Measurements from ENCODE around the gene LRP1B.

LRP1B gene

GRCh38 chr2:140508756-140509155 lies 1622.1 kb downstream of the LRP1B start:
- H3K36me3 ChIP-seq (ENCODE audit: control insufficient read depth in 1 of 2, insufficient read depth in 2 of 2, low read length in 2 of 2) = no peaks in the 10 kb centered on the region
- H3K4me1 ChIP-seq (ENCODE audit: control insufficient read depth in 1 of 2, insufficient read depth in 2 of 2, low read length in 2 of 2) = no peaks in the 10 kb centered on the region
- no peak overlapping the region for H3K4me3 ChIP-seq (ENCODE audit: low read depth in 1 of 2, low read length in 2 of 2)
- no peak overlapping the region for H3K27ac ChIP-seq (ENCODE audit: low read length)
- H3K9me3 ChIP-seq (ENCODE audit: control insufficient read depth in 1 of 2, low read length in 2 of 2) = no peaks in the 10 kb centered on the region
- no peaks in the 10 kb centered on the region for H3K27me3 ChIP-seq (ENCODE audit: low read depth, low read length)

DNA sequence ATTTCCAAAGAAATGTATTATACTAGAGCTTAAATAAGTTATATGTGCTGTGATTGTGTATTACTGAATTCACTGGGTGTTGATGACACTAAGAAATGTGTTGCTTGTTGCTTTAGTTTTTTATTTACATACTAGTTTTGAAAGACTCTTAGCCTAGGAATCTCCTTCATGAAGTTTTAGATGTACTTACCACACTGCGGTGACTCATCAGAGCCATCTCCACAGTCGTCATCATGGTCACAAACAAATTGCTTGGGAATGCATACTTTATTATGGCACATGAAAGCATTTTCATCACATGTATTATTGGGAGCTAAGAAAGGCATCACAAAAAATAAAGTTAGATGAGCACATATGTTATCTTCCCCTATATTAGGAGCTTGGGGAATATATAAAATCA lies 1624.2 kb downstream of the LRP1B start:
- Histone ChIP-seq H3K27ac (ENCODE audit: low read length) (no peak overlapping the region), H3K9me3 (ENCODE audit: control insufficient read depth in 1 of 2, low read length in 2 of 2) (no peaks in the 10 kb centered on the region), H3K4me3 (ENCODE audit: low read depth in 1 of 2, low read length in 2 of 2) (no peak overlapping the region), H3K36me3 (ENCODE audit: control insufficient read depth in 1 of 2, insufficient read depth in 2 of 2, low read length in 2 of 2) (no peaks in the 10 kb centered on the region), H3K4me1 (ENCODE audit: control insufficient read depth in 1 of 2, insufficient read depth in 2 of 2, low read length in 2 of 2) (no peaks in the 10 kb centered on the region), H3K27me3 (ENCODE audit: low read depth, low read length) (no peaks in the 10 kb centered on the region)

DNA sequence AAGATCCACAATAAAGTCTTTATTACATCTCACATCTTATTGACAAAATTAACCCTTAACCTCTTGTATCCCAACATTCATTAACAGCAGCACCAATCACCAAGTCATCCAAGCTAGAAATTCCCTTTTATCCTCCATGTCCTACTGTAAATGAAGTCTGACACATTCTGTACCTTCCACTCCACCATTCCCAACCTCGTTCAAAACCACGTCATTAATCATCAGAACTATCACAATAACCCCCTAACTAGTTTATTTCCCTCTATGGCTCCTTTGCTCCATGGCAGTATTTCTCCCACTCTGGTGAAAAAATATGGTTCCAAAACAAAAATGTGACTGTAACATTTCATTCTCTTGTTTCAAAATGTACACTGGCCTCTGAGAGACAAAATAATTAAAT lies 1626.2 kb downstream of the LRP1B start:
- H3K4me3 ChIP-seq (ENCODE audit: low read depth in 1 of 2, low read length in 2 of 2) = no peak overlapping the region
- H3K27ac ChIP-seq (ENCODE audit: low read length) = no peak overlapping the region
- H3K27me3 ChIP-seq (ENCODE audit: low read depth, low read length) = no peaks in the 10 kb centered on the region
- H3K9me3 ChIP-seq (ENCODE audit: control insufficient read depth in 1 of 2, low read length in 2 of 2) = no peaks in the 10 kb centered on the region
- H3K36me3 ChIP-seq (ENCODE audit: control insufficient read depth in 1 of 2, insufficient read depth in 2 of 2, low read length in 2 of 2) = no peaks in the 10 kb centered on the region
- no peaks in the 10 kb centered on the region for H3K4me1 ChIP-seq (ENCODE audit: control insufficient read depth in 1 of 2, insufficient read depth in 2 of 2, low read length in 2 of 2)

DNA sequence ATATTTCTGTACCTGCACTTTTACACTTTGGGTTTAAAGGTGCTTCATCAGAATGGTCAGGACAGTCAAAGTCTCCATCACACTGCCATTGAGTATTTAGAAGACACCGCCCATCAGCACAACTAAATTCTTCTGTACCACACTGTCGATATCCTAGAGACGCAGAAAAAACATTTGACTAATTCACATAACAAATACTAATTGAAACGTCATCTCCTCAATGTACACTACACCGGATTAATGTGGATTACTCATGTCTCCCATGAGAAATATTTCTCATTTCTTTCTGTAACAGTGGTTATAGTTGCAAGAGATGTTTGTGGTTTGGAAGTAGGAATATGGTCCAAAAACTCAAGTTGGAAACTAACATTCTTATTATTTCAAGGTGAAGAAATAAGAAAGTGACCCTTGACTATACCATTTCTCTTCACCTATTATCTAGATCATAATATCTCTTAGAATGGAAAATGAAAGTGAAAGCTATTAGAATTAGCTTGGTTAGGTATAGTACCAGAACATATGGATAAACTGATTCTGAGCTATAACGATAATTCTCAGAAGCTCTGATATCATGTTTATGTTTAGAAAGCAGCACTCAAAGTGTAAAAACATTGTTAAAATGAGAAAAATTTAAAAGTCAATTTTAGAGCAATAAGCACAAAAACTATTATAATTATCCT lies 1627.7 kb downstream of the LRP1B start:
- Histone ChIP-seq H3K36me3 (ENCODE audit: control insufficient read depth in 1 of 2, insufficient read depth in 2 of 2, low read length in 2 of 2) (no peaks in the 10 kb centered on the region), H3K9me3 (ENCODE audit: control insufficient read depth in 1 of 2, low read length in 2 of 2) (no peaks in the 10 kb centered on the region), H3K27me3 (ENCODE audit: low read depth, low read length) (no peaks in the 10 kb centered on the region), H3K27ac (ENCODE audit: low read length) (no peak overlapping the region), H3K4me3 (ENCODE audit: low read depth in 1 of 2, low read length in 2 of 2) (no peak overlapping the region), H3K4me1 (ENCODE audit: control insufficient read depth in 1 of 2, insufficient read depth in 2 of 2, low read length in 2 of 2) (no peaks in the 10 kb centered on the region)

DNA sequence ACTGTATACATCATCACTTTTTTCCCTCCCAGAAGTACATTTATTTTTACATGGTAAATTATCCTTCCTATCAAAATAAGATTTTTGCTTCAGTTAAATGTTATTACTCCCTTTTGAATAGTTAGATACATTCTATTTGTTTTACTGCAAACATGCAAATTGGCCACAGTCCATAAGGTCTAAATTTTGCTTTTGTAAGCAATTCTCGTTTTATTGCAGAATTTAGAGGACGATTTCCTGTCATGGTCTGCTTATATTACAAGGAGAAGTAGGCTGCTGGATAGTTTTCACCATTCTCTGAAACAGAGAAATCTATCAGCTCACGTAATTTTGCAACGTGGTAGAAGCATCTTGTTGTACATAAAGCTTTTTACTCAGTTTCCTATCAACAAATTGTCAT lies 1632.5 kb downstream of the LRP1B start:
- no peaks in the 10 kb centered on the region for H3K36me3 ChIP-seq (ENCODE audit: control insufficient read depth in 1 of 2, insufficient read depth in 2 of 2, low read length in 2 of 2)
- no peaks in the 10 kb centered on the region for H3K9me3 ChIP-seq (ENCODE audit: control insufficient read depth in 1 of 2, low read length in 2 of 2)
- no peak overlapping the region for H3K27ac ChIP-seq (ENCODE audit: low read length)
- H3K4me1 ChIP-seq (ENCODE audit: control insufficient read depth in 1 of 2, insufficient read depth in 2 of 2, low read length in 2 of 2) = no peaks in the 10 kb centered on the region
- H3K4me3 ChIP-seq (ENCODE audit: low read depth in 1 of 2, low read length in 2 of 2) = no peak overlapping the region
- no peaks in the 10 kb centered on the region for H3K27me3 ChIP-seq (ENCODE audit: low read depth, low read length)

DNA sequence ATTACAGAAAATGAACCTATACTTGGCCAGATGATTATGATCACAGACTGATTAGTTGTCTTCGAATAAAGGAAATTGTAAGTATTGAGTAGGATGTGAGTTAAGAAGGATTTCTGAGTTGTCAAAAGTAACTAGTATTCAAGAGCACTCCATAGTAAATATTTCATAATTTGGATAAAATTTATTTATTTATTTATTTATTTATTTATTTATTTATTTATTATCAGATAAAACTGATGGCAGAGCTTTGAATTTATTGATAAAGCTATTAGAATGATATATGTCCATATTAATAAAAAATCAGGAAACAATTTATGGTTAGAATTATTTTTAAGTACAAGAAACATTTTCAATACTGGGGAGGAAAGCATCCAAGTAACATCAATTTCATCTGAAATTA lies 1634.1 kb downstream of the LRP1B start:
- no peaks in the 10 kb centered on the region for H3K9me3 ChIP-seq (ENCODE audit: control insufficient read depth in 1 of 2, low read length in 2 of 2)
- no peak overlapping the region for H3K27ac ChIP-seq (ENCODE audit: low read length)
- no peak overlapping the region for H3K4me3 ChIP-seq (ENCODE audit: low read depth in 1 of 2, low read length in 2 of 2)
- H3K4me1 ChIP-seq (ENCODE audit: control insufficient read depth in 1 of 2, insufficient read depth in 2 of 2, low read length in 2 of 2) = no peaks in the 10 kb centered on the region
- H3K27me3 ChIP-seq (ENCODE audit: low read depth, low read length) = no peaks in the 10 kb centered on the region
- no peaks in the 10 kb centered on the region for H3K36me3 ChIP-seq (ENCODE audit: control insufficient read depth in 1 of 2, insufficient read depth in 2 of 2, low read length in 2 of 2)

DNA sequence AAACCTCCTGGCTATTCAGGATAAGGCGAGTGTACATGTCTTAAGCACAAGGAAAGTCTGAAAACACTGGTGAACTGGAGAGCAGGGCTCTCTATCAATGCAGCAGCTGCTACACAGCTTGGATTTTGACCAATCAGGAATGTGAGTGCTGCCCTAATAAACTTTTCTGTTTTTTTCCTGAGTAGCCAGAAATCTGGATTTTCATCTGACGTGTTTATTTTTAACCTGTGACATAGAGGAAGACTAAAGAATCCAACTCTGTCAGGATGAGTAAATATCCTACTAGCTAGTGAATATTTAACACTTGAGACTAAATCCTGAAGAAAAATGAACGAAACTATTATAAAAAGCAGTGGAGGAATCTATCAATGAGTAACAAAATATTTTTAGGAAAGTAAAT lies 1638.9 kb downstream of the LRP1B start:
- no peak overlapping the region for H3K27ac ChIP-seq (ENCODE audit: low read length)
- no peaks in the 10 kb centered on the region for H3K4me1 ChIP-seq (ENCODE audit: control insufficient read depth in 1 of 2, insufficient read depth in 2 of 2, low read length in 2 of 2)
- no peaks in the 10 kb centered on the region for H3K27me3 ChIP-seq (ENCODE audit: low read depth, low read length)
- no peaks in the 10 kb centered on the region for H3K36me3 ChIP-seq (ENCODE audit: control insufficient read depth in 1 of 2, insufficient read depth in 2 of 2, low read length in 2 of 2)
- H3K4me3 ChIP-seq (ENCODE audit: low read depth in 1 of 2, low read length in 2 of 2) = no peak overlapping the region
- H3K9me3 ChIP-seq (ENCODE audit: control insufficient read depth in 1 of 2, low read length in 2 of 2) = no peaks in the 10 kb centered on the region

GRCh38 chr2:140489193-140489592 lies 1641.6 kb downstream of the LRP1B start:
- no peak overlapping the region for H3K4me3 ChIP-seq (ENCODE audit: low read depth in 1 of 2, low read length in 2 of 2)
- no peaks in the 10 kb centered on the region for H3K9me3 ChIP-seq (ENCODE audit: control insufficient read depth in 1 of 2, low read length in 2 of 2)
- H3K36me3 ChIP-seq (ENCODE audit: control insufficient read depth in 1 of 2, insufficient read depth in 2 of 2, low read length in 2 of 2) = no peaks in the 10 kb centered on the region
- H3K4me1 ChIP-seq (ENCODE audit: control insufficient read depth in 1 of 2, insufficient read depth in 2 of 2, low read length in 2 of 2) = no peaks in the 10 kb centered on the region
- no peak overlapping the region for H3K27ac ChIP-seq (ENCODE audit: low read length)
- H3K27me3 ChIP-seq (ENCODE audit: low read depth, low read length) = no peaks in the 10 kb centered on the region

DNA sequence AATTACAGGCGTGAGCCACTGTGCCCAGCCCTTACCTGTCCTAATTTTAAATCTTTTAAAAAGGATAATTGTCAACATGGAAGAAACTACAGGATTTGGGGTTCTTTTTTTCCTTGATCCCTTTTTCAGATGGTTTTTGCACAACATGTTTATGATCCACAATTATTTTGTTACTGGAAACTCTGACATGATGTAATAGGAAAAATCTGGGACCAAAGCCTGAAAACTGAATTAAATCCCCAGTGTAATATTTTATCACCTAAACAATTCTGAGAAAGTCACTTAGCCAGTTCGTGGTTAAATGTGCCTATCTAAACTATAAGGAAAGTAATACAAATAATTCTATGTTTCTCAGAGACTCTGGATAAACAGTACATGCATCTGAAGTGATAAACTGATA lies 1649.7 kb downstream of the LRP1B start:
- Histone ChIP-seq H3K9me3 (ENCODE audit: control insufficient read depth in 1 of 2, low read length in 2 of 2) (no peaks in the 10 kb centered on the region), H3K27ac (ENCODE audit: low read length) (no peak overlapping the region), H3K4me1 (ENCODE audit: control insufficient read depth in 1 of 2, insufficient read depth in 2 of 2, low read length in 2 of 2) (no peaks in the 10 kb centered on the region), H3K27me3 (ENCODE audit: low read depth, low read length) (no peaks in the 10 kb centered on the region), H3K36me3 (ENCODE audit: control insufficient read depth in 1 of 2, insufficient read depth in 2 of 2, low read length in 2 of 2) (no peaks in the 10 kb centered on the region), H3K4me3 (ENCODE audit: low read depth in 1 of 2, low read length in 2 of 2) (no peak overlapping the region)

DNA sequence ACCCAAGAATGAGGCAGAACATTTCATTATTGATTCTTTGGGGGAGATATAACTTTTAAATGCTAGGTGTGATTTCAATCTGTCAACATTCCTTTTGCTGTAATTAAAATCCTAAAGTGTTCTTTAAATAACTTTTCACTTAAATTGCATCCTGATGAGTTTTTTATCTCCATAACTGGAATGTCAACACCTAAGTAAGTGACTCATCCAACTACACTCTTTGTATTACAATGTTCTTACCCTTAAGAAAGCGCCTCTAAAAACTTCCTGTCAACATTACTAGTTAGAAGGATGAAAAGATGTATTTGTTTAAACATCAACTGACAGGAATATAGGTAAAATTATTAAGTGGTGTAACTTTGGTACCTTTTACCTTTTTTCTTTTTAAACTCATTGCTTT lies 1657.0 kb downstream of the LRP1B start:
- no peaks in the 10 kb centered on the region for H3K4me1 ChIP-seq (ENCODE audit: control insufficient read depth in 1 of 2, insufficient read depth in 2 of 2, low read length in 2 of 2)
- no peaks in the 10 kb centered on the region for H3K36me3 ChIP-seq (ENCODE audit: control insufficient read depth in 1 of 2, insufficient read depth in 2 of 2, low read length in 2 of 2)
- no peak overlapping the region for H3K27ac ChIP-seq (ENCODE audit: low read length)
- H3K9me3 ChIP-seq (ENCODE audit: control insufficient read depth in 1 of 2, low read length in 2 of 2) = no peaks in the 10 kb centered on the region
- no peak overlapping the region for H3K4me3 ChIP-seq (ENCODE audit: low read depth in 1 of 2, low read length in 2 of 2)
- no peaks in the 10 kb centered on the region for H3K27me3 ChIP-seq (ENCODE audit: low read depth, low read length)

DNA sequence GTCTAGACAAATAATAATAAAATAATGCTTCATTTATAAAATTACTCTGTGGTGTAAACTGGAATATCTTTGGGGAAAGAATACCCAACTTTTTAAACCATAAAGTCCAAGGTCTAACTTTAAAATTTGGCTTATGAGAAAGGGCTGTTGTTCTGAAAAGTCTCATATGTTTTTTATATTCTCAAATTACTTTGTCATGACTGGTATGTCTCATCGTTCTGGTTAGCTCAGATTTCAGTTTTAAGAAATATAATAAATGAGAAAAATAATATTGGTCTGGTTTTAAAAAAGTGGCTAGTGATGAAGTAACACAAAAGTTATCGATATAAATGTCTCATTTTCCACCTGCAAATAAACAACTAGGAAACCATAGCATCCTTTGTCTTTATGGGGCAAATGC lies 1658.1 kb downstream of the LRP1B start:
- no peaks in the 10 kb centered on the region for H3K27me3 ChIP-seq (ENCODE audit: low read depth, low read length)
- H3K9me3 ChIP-seq (ENCODE audit: control insufficient read depth in 1 of 2, low read length in 2 of 2) = no peaks in the 10 kb centered on the region
- H3K4me3 ChIP-seq (ENCODE audit: low read depth in 1 of 2, low read length in 2 of 2) = no peak overlapping the region
- H3K27ac ChIP-seq (ENCODE audit: low read length) = no peak overlapping the region
- H3K36me3 ChIP-seq (ENCODE audit: control insufficient read depth in 1 of 2, insufficient read depth in 2 of 2, low read length in 2 of 2) = no peaks in the 10 kb centered on the region
- H3K4me1 ChIP-seq (ENCODE audit: control insufficient read depth in 1 of 2, insufficient read depth in 2 of 2, low read length in 2 of 2) = no peaks in the 10 kb centered on the region

GRCh38 chr2:140465301-140465700 lies 1665.5 kb downstream of the LRP1B start:
- H3K36me3 ChIP-seq (ENCODE audit: control insufficient read depth in 1 of 2, insufficient read depth in 2 of 2, low read length in 2 of 2) = no peaks in the 10 kb centered on the region
- no peaks in the 10 kb centered on the region for H3K4me1 ChIP-seq (ENCODE audit: control insufficient read depth in 1 of 2, insufficient read depth in 2 of 2, low read length in 2 of 2)
- H3K27me3 ChIP-seq (ENCODE audit: low read depth, low read length) = no peaks in the 10 kb centered on the region
- no peak overlapping the region for H3K27ac ChIP-seq (ENCODE audit: low read length)
- no peaks in the 10 kb centered on the region for H3K9me3 ChIP-seq (ENCODE audit: control insufficient read depth in 1 of 2, low read length in 2 of 2)
- no peak overlapping the region for H3K4me3 ChIP-seq (ENCODE audit: low read depth in 1 of 2, low read length in 2 of 2)

Data from muscle layer of duodenum (tissue), 2 donors.